HFFc6 (cell line): ENCODE results near the gene KRT8. TPM values are rescaled to one million over a fixed set of nuclear protein-coding genes. Genes with fewer than 3 reads are reported as not detected.

Experiments used
- DNase-seq: peaks from one replicate; pipeline ENCODE4 v3.0.0-alpha.2; 2018
- H3K27ac Mint-ChIP-seq: 2 replicates; pipeline ENCODE4 v1.8.0; 2020; ENCODE audit warnings: mild to moderate bottlenecking, mixed read lengths
- H3K27me3 Mint-ChIP-seq: 2 replicates; pipeline ENCODE4 v1.8.0; 2021; ENCODE audit warnings: mild to moderate bottlenecking, moderate library complexity, mixed read lengths; ENCODE audit not compliant: insufficient read depth
- H3K36me3 Mint-ChIP-seq: 2 replicates; pipeline ENCODE4 v1.8.0; 2021; ENCODE audit warnings: low read depth, mixed read lengths
- H3K4me1 Mint-ChIP-seq: 2 replicates; pipeline ENCODE4 v1.8.0; 2020; ENCODE audit warnings: low read depth, mixed read lengths
- H3K4me3 Mint-ChIP-seq: 2 replicates; pipeline ENCODE4 v1.8.0; 2020; ENCODE audit warnings: mild to moderate bottlenecking, moderate library complexity, mixed read lengths
- H3K9me3 Mint-ChIP-seq: 2 replicates; pipeline ENCODE4 v1.8.0; 2020; ENCODE audit warnings: mild to moderate bottlenecking, mixed read lengths
- total RNA-seq, 6 experiments: library from RNA; stranded (reverse); fragmentation: NEBNext Ultra II Directional; extraction: Animal tissue kit (Norgen Biotek cat#: 25700); gene quantifications; 2 replicates in 1 of 6; 3 replicates in 5 of 6; pipeline ENCODE4 v1.2.3, GENCODE V29; 2021
- TF ChIP-seq, protein P1 (sequence below): fragments of 200-600 bp; sonication (generic); IDR thresholded peaks from 2 replicates; pipeline ENCODE4 v1.5.0; 2021; ENCODE audit warnings: antibody characterized with exemption, mild to moderate bottlenecking

Gene KRT8
- total RNA-seq, 6 experiments from 2014 or later = 41.4 to 50.4 (median 44.8) TPM

DNA sequence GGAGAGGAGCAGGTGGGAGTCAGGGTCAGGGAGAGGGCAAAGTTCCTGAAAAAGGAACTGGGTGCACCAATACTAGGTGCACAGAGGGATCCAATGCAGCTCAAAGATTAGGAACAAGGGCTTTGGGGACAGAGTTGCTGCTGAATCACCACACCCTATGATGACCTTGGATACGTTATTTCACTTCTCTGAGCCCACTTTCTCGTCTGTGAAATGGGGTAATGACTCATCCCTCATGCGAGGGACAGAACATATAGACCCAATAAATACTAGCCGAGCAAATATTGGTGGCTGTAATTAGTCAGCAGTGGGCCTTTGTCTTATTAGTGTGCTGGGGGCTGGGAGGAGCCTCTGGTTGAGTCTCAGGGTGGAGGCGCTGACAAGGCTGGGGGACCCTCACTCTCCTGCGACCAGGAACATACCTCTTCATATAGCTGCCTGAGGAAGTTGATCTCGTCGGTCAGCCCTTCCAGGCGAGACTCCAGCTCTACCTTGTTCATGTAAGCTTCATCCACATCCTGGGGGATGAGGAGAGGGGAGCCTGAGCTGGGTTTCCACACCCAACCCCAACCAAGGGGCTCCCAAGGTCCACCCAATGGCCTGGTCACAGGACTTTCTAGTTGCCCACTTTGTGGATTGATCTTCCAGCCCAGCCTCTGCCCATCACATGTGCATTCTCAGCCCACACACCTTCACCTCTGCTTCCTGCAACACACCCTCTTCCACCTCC, 4.5 kb downstream of the KRT8 start:
- peaks cover 19% of the 10 kb centered on the region for H3K4me1 Mint-ChIP-seq
- TF ChIP-seq, protein P1, sequence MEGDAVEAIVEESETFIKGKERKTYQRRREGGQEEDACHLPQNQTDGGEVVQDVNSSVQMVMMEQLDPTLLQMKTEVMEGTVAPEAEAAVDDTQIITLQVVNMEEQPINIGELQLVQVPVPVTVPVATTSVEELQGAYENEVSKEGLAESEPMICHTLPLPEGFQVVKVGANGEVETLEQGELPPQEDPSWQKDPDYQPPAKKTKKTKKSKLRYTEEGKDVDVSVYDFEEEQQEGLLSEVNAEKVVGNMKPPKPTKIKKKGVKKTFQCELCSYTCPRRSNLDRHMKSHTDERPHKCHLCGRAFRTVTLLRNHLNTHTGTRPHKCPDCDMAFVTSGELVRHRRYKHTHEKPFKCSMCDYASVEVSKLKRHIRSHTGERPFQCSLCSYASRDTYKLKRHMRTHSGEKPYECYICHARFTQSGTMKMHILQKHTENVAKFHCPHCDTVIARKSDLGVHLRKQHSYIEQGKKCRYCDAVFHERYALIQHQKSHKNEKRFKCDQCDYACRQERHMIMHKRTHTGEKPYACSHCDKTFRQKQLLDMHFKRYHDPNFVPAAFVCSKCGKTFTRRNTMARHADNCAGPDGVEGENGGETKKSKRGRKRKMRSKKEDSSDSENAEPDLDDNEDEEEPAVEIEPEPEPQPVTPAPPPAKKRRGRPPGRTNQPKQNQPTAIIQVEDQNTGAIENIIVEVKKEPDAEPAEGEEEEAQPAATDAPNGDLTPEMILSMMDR = no peak
- no peak overlapping the region for H3K27ac Mint-ChIP-seq
- H3K9me3 Mint-ChIP-seq = no peaks in the 10 kb centered on the region
- H3K36me3 Mint-ChIP-seq = peaks cover 5% of the 10 kb centered on the region
- DNase-seq = no peak
- no peak overlapping the region for H3K4me3 Mint-ChIP-seq
- no peaks in the 10 kb centered on the region for H3K27me3 Mint-ChIP-seq

DNA sequence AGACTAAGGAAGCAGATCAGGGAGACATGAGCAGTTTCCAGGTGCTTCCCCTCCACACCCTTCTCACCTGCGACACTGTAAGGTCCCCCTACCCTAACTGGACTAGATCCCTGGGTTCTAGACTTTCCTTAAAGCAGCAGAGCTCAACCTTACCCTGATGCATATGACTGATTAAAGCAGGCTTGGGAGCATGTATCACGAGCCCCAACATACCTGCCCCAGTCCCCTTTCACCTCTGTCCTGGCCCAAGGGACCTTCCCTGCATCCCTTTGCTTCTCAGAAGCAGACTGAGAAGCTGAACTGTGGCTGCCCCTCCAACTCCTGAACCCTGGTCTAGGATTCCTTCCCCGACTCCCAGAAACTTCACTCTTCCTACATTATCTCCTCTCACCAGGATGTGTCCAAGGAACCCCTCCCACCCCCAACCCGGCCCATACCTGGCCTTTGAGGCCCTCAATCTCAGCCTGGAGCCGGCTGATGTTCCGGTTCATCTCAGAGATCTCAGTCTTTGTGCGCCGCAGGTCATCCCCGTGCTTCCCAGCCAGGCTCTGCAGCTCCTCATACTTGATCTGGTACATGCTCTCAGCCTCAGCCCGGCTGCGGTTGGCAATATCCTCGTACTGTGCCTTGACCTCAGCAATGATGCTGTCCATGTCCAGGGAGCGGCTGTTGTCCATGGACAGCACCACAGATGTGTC, 5.4 kb downstream of the KRT8 start:
- TF ChIP-seq, protein P1 = no peak
- Mint-ChIP-seq H3K27ac (no peak overlapping the region), H3K36me3 (peaks cover 5% of the 10 kb centered on the region), H3K4me3 (no peak overlapping the region), H3K27me3 (no peaks in the 10 kb centered on the region), H3K4me1 (peaks cover 19% of the 10 kb centered on the region), H3K9me3 (no peaks in the 10 kb centered on the region)
- no peak for DNase-seq

DNA sequence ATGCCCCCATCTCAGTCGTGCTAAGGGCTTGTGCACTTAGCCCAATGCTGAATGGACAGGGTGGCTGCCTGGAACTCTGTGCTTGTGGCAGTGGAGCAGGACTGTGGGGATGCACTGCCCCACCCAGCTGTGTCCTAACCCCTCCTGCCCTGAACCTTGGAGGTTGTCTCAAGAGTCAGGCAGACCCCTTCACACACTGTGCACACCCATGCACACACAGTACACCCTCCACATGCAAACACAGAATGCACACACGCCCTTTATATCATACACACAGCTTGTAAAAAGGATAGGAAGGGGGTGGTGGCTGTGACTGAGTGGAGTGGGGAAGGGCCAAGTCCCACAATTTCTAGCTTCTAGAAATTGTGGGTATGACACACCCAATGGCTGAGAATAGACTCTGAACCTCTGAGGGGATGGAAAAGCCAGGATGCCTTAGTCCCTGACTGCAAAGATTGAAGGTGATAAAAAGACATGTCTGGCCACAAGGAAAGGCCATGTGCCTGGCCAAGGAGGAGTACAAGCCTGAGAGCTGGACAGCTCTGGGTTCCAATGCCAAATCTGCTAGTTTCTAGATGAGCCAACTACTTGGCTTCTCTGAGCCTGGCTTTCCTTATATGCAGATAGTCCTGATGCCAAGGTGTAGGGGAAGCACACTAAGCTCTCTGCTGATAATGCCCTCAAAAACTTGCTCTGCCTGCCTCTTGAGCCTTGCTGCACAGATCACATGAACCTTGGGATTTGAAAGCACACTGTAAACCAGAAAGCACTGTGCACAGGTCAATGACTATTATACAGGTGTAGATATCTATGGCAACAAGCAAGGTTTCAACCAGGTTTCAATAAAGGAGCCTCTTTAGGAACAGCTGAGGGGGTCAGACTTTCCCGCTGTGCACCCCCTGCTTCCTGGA, 8.4 kb downstream of the KRT8 start:
- Mint-ChIP-seq H3K9me3 (no peaks in the 10 kb centered on the region), H3K36me3 (peaks cover 5% of the 10 kb centered on the region), H3K27ac (no peak overlapping the region; the same call in 1 of the 2 replicates), H3K4me3 (no peak overlapping the region), H3K27me3 (no peaks in the 10 kb centered on the region), H3K4me1 (peaks cover 12% of the 10 kb centered on the region)
- TF ChIP-seq, protein P1 = no peak
- peak; percentile 6 for DNase-seq

DNA sequence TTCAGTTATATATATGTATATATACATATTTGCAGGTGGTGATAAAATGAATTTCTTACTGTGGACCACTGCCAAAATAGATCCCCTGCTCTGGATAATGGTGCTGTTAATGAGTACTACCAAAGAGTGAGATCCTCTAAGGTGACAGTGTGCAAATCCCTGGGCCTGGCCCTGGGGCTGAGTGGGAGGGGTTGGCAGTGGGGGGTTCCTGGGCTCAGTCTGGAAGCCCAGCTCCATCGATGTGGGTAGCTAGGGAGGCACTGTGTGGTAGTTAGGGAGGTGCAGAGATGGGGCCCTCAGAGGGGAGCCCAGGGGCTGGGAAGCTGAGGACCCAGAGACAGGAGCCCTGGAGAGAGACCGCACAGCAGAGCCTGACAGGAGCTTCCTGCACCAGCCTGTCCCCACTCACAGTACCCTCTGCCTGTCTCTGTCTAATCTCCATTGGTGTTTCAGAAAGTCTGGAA, 9.1 kb downstream of the KRT8 start:
- no peaks in the 10 kb centered on the region for H3K27me3 Mint-ChIP-seq
- H3K4me1 Mint-ChIP-seq = peaks cover 12% of the 10 kb centered on the region
- no peak overlapping the region for H3K4me3 Mint-ChIP-seq
- peaks cover 2% of the 10 kb centered on the region for H3K36me3 Mint-ChIP-seq
- TF ChIP-seq, protein P1 = no peak
- no peak for DNase-seq
- H3K9me3 Mint-ChIP-seq = no peaks in the 10 kb centered on the region
- no peak overlapping the region for H3K27ac Mint-ChIP-seq

DNA sequence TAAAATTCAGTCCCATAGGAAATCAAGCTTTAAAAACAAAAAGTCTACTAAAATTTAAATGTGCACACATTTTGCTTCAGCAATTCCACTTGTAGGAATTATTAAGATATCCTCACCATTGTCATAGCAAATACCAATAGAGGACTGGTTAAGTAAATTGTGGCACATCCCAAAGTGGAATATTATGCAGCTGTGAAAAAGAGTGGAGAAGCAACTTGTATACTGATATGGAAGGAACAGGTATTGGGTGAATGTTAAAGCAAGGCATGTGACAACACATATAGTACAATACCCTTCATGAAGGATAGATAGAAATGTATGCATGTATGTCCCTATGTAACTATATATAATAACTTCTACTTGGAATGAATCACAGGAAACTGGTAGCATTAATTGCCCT, 11.9 kb downstream of the KRT8 start:
- Mint-ChIP-seq H3K27ac (no peak overlapping the region), H3K36me3 (no peaks in the 10 kb centered on the region), H3K4me3 (no peak overlapping the region), H3K9me3 (no peaks in the 10 kb centered on the region), H3K4me1 (peaks cover 12% of the 10 kb centered on the region), H3K27me3 (no peaks in the 10 kb centered on the region)
- TF ChIP-seq, protein P1 = no peak
- no peak for DNase-seq
